ENCODE results near the gene FAM216A.

- TF ChIP-seq CTCF (conservative IDR thresholded peaks at IDR 0.05; ENCODE audit: low read length) (no peak), EZH2phosphoT487 (IDR thresholded peaks at IDR 0.05; ENCODE audit: borderline replicate concordance) (no peak)
Observed at GRCh38 chr12:110421159-110421661, 47.4 kb upstream of the FAM216A start.
